ENCODE measurements around the gene PTPRU. TPM values are rescaled to one million over a fixed set of nuclear protein-coding genes. Genes with fewer than 3 reads are reported as not detected.
"Not testable (repeated sequence)": the region's sequence is repeated elsewhere in the genome, so short reads cannot be mapped to it uniquely, and the experiment has no call there.

PTPRU gene
- total RNA-seq, 2 donors from 2014 or later: 13.6 to 18.2 TPM

DNA sequence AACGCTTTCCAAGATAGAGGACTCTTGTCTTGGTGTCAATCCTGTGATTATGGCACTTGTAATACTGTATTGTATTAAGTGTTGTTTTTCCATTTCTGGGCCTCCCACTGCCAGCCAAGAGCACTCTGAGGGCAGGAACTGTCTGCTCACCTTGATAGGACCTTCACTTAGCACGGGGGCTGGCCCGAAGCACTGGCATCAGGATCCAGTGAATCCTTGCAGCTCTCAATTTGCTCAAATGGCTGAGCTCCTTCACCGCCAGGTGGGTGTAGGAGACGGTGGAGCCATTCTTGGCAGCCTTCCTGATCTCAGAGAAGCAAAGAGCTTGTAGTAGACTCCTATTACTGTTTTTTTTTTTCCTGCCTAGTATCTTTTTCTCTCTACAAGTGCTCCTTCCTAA, 23.3 kb upstream of the PTPRU start:
- intact Hi-C loops (cut with DNase I): no loop called here
- no peak for ATAC-seq
- DNase-seq: no peak

DNA sequence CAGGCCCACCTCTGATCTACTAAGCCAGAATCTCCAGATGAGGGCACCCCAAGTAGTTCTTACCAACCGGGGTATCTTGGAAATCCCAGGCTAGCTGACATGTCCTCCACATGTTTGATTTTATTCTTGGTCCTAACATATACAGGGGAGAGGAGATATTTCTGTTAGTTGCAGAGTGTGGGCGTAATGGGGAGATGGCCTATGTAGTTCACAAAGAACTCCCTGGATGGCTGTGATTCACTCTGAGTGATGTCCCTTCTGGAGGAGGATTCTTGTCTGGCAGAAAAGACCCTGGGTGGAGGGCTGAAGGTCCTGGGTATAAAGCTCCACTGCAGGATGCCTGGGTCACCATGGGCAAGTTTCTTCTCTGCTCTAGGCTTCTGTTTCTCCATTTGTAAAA, 18.7 kb upstream of the PTPRU start:
- intact Hi-C loops (cut with DNase I): no loop called here
- no peak for DNase-seq
- no peak for ATAC-seq

DNA sequence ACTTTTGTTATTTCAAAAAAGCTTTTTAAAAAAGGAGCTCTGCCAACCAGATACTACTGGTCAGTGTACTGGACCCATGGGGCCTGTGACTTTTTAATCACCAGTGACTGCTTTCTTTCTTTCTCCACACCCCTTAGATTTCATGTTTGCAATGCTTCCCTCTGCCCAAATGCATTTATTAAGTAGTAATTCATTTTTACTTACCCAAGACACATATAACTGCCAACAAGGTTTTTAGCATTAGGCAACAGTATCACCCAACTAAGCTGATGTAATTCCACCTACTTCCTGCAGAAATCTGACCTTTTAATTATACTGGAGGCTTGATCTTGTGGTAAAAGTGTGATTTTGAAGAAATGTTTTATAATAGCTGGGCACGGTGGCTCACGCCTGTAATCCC, 18.1 kb upstream of the PTPRU start:
- intact Hi-C loops (cut with DNase I): no loop called here
- DNase-seq: no peak
- peak in 1 of 2 donors; percentile 76 for ATAC-seq

GRCh38 chr1:29221296-29221695, 15.0 kb upstream of the PTPRU start:
- intact Hi-C loops (cut with DNase I): no loop called here
- no peak for DNase-seq
- ATAC-seq: no peak

- intact Hi-C loops (cut with DNase I); DNase-seq; ATAC-seq: not testable (repeated sequence)
These were observed 14.1 kb upstream of the PTPRU start for GRCh38 chr1:29222260-29222659.

DNA sequence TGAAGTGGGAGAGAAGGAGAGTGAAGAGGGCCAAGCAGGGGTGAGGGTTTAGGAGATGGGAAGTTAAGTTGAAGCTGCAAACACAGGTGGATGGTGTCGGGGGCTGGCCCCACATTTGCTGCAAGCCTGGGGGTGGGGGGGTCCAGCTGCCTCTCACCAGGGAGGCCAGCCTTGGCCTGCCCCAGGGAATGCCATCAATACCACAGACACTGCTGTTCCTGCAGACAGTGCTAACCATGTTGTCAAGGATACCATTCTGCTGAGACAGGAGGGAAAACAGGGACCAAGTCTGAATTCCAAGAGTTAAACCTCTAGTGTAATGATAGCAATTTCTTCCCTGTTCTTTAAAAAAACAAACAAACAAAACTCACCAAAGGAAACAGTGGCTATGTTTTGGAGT, 13.6 kb upstream of the PTPRU start:
- ATAC-seq: no peak
- intact Hi-C loops (cut with DNase I): no loop called here

DNA sequence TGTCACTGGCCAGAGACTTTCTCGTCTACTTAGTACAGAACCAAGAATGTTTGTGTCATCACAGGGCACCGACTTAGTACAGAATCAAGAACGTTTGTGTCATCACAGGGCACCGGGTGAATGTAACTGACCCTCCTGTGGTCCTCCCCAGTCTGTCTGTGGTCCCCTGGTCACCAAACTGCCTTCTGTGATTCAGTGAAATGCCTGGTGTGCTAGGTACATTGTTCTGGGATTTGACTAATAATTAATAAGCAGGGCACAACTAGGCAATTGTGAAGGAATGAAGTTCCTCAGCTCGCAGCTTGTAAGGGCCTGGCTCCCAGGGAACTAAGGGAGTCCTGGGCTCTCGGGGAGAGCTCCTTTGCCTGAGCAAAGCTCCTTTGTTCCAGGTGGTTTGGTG, 12.8 kb upstream of the PTPRU start:
- DNase-seq: no peak
- intact Hi-C loops (cut with DNase I): no loop called here
- no peak for ATAC-seq

More for the DNA sequence above, 13.6 kb upstream of the PTPRU start:
- no peak for DNase-seq

- intact Hi-C loops (cut with DNase I): no loop called here
These were observed 11.9 kb upstream of the PTPRU start for GRCh38 chr1:29224356-29224837.

GRCh38 chr1:29225361-29225760, 11.0 kb upstream of the PTPRU start:
- DNase-seq (no peak), ATAC-seq (no peak)
- intact Hi-C loops (cut with DNase I): no loop called here

More at GRCh38 chr1:29224356-29224837, 11.9 kb upstream of the PTPRU start:
- ATAC-seq (no peak), DNase-seq (no peak)

DNA sequence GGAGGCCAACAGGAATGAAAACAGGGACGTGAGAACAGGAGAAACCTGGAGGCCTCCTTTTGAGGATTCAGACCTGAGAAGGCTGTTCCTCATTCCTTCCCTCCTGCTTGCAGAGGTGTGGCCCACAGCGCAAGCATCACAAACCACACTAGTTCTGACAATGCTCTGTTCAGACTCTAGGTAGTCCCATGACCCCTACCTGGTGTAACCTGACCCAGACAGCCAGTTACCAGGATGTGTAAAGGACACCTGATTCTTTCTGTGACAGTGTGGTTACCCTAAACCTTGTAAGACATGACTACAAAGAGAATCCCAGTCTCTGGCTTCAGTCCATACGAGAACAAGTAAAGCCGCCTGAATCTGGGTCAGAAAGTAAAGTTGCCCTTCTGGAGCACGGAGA, 8.8 kb upstream of the PTPRU start:
- intact Hi-C loops (cut with DNase I): no loop called here
- ATAC-seq: no peak
- no peak for DNase-seq

DNA sequence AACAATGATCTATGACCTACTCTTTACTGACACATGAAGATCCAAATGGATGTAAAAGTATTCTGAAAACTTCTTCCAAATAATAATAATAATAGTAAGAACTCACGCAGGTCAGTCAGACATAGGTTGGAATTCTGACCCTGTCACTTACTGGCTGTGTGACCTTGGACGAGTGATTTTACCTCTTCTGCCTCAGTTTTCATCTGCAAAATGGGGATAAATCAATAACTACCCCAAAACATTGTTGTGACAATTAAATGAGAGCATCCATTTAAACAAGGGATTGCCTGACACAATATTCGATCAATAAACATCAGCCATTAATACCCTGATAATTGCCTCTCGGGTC, 6.1 kb upstream of the PTPRU start:
- ATAC-seq (no peak), DNase-seq (no peak)
- intact Hi-C loops (cut with DNase I): loop anchor here (5.0 to 10.0 kb wide), 5 partner anchors 225 to 1475 kb away; no protein-coding TSS in a partner anchor

DNA sequence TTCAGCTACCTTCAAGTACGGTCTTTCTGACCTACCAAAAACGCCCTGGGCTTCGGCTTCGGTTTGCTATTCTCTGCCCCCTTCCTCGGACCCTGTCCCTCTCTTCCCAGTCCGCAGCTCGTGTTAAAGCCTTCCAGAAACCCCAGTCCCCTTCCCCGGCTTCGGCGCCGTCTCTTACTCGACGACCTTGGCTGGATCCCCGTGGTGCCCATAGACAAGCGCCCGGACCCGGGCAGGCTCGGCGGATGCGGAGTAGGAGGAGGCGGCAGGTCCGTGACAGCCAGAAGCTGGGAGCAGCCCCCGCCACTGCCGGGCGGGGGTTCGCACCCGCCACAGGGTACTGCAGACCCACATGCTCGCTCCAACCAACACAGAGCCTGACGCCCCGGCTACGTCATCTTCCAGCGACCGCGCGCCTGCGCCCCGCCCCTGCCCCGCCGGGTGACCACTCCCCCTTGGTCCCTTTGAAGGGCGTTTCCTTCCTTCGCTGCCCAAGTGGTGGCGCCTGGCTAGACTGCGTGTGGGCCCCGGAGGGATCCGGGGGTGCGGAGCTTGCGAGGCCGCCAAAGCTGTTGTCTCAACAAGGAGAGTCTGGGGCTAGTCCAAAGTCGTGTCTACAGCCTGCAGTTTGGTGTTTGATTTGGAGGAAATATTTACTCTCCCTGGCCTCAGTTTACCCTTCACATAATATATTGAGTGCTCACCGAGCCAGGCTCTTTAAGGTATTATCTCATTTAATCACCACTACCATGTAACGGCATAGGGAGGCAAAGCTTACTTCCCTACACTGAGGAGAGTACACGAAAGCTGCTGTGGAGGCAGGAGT, 5.6 kb upstream of the PTPRU start, which contains the start of gene MECR:
Gene MECR (minus strand): TSS at position 382 of the 826 bp plus-strand sequence. CDS start 28 bp downstream, at position 354.
- peak; percentile 95 for DNase-seq
- peak; percentile 99 for ATAC-seq
- intact Hi-C loops (cut with DNase I): loop anchor here (5.0 to 10.0 kb wide), 5 partner anchors 224 to 1474 kb away; no protein-coding TSS in a partner anchor

DNA sequence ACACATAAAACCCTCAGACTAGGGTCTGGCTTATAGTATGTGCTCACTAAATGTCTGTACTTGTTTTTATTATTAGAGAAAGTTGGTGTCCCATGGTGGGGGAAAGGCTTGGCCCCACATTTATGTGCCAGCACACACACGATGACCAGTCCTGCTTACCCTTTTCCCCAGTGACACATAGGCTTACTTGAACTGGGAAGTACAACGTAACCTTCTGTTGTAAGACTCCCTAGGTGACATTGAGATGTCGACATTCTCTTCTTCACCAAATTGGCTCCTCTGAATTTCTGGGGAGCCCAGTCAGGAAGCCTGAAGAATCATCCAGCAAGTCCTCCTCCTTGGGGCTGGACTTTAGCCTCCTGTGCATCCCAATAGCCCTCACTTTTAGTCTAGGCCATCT, 3.9 kb upstream of the PTPRU start:
- no peak for DNase-seq
- ATAC-seq: no peak
- intact Hi-C loops (cut with DNase I): loop anchor here (5.0 to 10.0 kb wide), 5 partner anchors 222 to 1472 kb away; no protein-coding TSS in a partner anchor

GRCh38 chr1:29233693-29234092, 2.6 kb upstream of the PTPRU start:
- DNase-seq (no peak), ATAC-seq (no peak)
- intact Hi-C loops (cut with DNase I): loop anchor here (5.0 to 10.0 kb wide), 5 partner anchors 221 to 1471 kb away; no protein-coding TSS in a partner anchor

DNA sequence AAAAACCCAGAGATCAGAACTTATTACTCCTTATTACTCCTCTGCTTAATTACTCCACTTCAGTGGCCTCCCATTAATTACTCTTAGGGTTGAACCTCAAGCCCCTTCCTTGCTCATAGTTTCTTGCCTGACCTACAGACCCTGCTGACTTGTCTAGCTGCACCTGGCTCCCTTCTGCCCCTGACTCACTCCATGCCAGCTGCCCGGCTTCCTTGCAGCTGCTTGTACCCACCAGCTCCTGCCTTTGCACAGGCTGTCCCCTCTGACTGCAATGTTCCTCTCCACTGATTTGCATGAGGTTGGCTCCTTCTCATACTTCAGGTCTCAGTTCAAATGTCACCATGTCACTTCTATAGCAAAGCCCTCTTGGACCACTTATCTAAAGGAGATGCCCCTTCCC, 1.9 kb upstream of the PTPRU start:
- ATAC-seq (no peak), DNase-seq (no peak)
- intact Hi-C loops (cut with DNase I): loop anchor here (5.0 to 10.0 kb wide), 5 partner anchors 220 to 1470 kb away; no protein-coding TSS in a partner anchor

DNA sequence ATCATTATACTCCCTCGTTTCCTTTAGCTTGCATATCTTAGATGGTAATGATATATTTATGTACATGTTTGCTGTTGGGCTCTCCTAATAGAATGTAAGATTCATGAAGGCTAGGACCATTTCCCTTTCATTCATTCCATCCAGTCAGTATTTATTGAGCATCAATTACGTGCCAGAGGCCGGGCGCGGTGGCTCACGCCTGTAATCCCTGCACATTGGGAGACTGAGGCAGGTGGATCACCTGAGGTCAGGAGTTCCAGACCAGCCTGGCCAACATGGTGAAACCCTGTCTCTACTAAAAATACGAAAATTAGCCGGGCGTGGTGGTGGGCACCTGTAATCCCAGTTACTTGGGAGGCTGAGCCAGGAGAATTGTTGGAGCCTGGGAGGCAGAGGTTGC, 1.4 kb upstream of the PTPRU start:
- not testable (repeated sequence) for ATAC-seq, DNase-seq
- intact Hi-C loops (cut with DNase I): loop anchor here (5.0 to 10.0 kb wide), 6 partner anchors 220 to 1470 kb away; no protein-coding TSS in a partner anchor

DNA sequence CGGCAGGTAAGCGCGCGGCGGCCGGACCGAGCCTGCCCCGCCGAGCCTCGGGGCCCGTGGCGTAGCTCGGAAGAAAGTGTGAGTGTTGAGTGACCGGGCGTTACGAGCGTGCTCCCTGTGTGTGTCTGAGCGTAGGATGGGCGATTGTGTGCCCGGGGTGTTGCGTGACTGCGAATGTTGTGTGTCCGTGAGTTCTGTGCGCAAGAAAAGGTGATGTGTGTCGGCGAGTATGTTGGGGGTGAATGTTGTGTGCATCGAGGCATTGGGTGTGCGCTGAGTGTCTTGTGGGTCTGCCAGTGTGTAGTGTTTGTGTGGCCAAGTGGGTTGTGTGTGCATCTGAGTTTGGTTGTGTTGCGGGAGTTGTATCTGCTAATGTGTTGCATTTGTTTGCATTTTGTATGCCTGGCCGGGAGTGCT, 398 bp downstream of the PTPRU start:
- ATAC-seq: peak in 1 of 2 donors; percentile 26
- intact Hi-C loops (cut with DNase I): loop anchor here (1.0 to 10.0 kb wide), 6 partner anchors 218 to 1472 kb away; no protein-coding TSS in a partner anchor
- peak; percentile 46 for DNase-seq

- ATAC-seq (peak; percentile 37 to 62), DNase-seq (peak; percentile 70)
- intact Hi-C loops (cut with DNase I): loop anchor here (5.0 to 10.0 kb wide), 5 partner anchors 218 to 1468 kb away; no protein-coding TSS in a partner anchor
These were observed 953 bp downstream of the PTPRU start for GRCh38 chr1:29237129-29237821.

- intact Hi-C loops (cut with DNase I): loop anchor here (5.0 to 10.0 kb wide), 5 partner anchors 217 to 1467 kb away; no protein-coding TSS in a partner anchor
- DNase-seq: peak; percentile 51
- ATAC-seq: peak; percentile 12 to 24
These were observed 1.7 kb downstream of the PTPRU start for GRCh38 chr1:29237852-29238619.

All from left cardiac atrium (tissue), 4 donors.